ENCODE data around the gene UGT1A6.

DNA sequence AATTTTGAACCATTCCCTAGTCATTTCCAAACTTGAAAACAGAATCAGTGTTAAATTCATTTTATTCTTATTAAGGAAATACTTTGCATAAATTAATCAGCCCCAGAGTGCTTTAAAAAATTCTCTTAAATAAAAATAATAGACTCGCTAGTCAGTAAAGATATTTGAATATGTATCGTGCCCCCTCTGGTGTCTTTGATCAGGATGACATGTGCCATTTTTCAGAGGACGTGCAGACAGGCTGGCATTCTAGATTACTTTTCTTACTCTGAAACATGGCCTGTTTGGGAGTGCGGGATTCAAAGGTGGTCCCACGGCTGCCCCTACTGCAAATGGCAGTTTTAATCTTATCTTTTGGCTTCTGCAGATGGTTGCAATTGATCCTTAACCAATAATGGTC is 79.9 kb downstream of the UGT1A6 start:
- TF ChIP-seq, protein P1, sequence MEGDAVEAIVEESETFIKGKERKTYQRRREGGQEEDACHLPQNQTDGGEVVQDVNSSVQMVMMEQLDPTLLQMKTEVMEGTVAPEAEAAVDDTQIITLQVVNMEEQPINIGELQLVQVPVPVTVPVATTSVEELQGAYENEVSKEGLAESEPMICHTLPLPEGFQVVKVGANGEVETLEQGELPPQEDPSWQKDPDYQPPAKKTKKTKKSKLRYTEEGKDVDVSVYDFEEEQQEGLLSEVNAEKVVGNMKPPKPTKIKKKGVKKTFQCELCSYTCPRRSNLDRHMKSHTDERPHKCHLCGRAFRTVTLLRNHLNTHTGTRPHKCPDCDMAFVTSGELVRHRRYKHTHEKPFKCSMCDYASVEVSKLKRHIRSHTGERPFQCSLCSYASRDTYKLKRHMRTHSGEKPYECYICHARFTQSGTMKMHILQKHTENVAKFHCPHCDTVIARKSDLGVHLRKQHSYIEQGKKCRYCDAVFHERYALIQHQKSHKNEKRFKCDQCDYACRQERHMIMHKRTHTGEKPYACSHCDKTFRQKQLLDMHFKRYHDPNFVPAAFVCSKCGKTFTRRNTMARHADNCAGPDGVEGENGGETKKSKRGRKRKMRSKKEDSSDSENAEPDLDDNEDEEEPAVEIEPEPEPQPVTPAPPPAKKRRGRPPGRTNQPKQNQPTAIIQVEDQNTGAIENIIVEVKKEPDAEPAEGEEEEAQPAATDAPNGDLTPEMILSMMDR (IDR thresholded peaks at IDR 0.05), result no peak
- TF ChIP-seq POLR2A (IDR thresholded peaks at IDR 0.05) (no peak), EP300 (IDR thresholded peaks at IDR 0.05; ENCODE audit: low read depth) (no peak)
